ENCODE data around the gene ZFP36L2.
A peak's percentile ranks its signal among the peaks of the same experiment; 100 is the strongest.

The ZFP36L2 gene

GRCh38 chr2:43202289-43202688, 24.1 kb downstream of the ZFP36L2 start:
- Mint-ChIP-seq H3K27me3 (no peaks in the 10 kb centered on the region), H3K27ac (no peak overlapping the region), H3K9me3 (no peaks in the 10 kb centered on the region), H3K36me3 (ENCODE audit: insufficient read depth) (peaks cover 7% of the 10 kb centered on the region), H3K4me1 (ENCODE audit: low read depth in 2 of 2) (peaks cover 9 to 22% of the 10 kb centered on the region in 2 donors), H3K4me3 (no peak overlapping the region)
- ATAC-seq (replicated peaks) (no peak), DNase-seq (no peak)

- no peak for DNase-seq
- H3K27ac Mint-ChIP-seq, result peak overlapping the region in 1 of 2 donors; percentile 84
- H3K4me3 Mint-ChIP-seq, result no peak overlapping the region
Measured at GRCh38 chr2:43201497-43201896, 24.9 kb downstream of the ZFP36L2 start.

GRCh38 chr2:43201016-43201415, 25.4 kb downstream of the ZFP36L2 start:
- Mint-ChIP-seq H3K27ac (peak overlapping the region; percentile 54 to 84), H3K9me3 (peaks cover 0 to 2% of the 10 kb centered on the region in 2 donors)
- DNase-seq, result no peak

More at GRCh38 chr2:43201497-43201896, 24.9 kb downstream of the ZFP36L2 start:
- peaks cover 5% of the 10 kb centered on the region for H3K36me3 Mint-ChIP-seq (ENCODE audit: insufficient read depth)
- peaks cover 0 to 1% of the 10 kb centered on the region in 2 donors for H3K9me3 Mint-ChIP-seq
- no peaks in the 10 kb centered on the region for H3K27me3 Mint-ChIP-seq
- peaks cover 17 to 30% of the 10 kb centered on the region in 2 donors for H3K4me1 Mint-ChIP-seq (ENCODE audit: low read depth in 2 of 2)
- no peak for ATAC-seq (replicated peaks)

GRCh38 chr2:43199492-43200488, 26.6 kb downstream of the ZFP36L2 start:
- Mint-ChIP-seq H3K36me3 (ENCODE audit: insufficient read depth) (peaks cover 13% of the 10 kb centered on the region), H3K4me3 (no peak overlapping the region), H3K4me1 (ENCODE audit: low read depth in 2 of 2) (peaks cover 20 to 31% of the 10 kb centered on the region in 2 donors), H3K27me3 (no peaks in the 10 kb centered on the region), H3K9me3 (peaks cover 0 to 2% of the 10 kb centered on the region in 2 donors), H3K27ac (peak overlapping the region in 1 of 2 donors; percentile 84)
- DNase-seq (no peak), ATAC-seq (replicated peaks) (no peak)

More at GRCh38 chr2:43201016-43201415, 25.4 kb downstream of the ZFP36L2 start:
- no peak for ATAC-seq (replicated peaks)
- H3K4me1 Mint-ChIP-seq (ENCODE audit: low read depth in 2 of 2), result peaks cover 19 to 29% of the 10 kb centered on the region in 2 donors
- no peaks in the 10 kb centered on the region for H3K27me3 Mint-ChIP-seq
- peaks cover 7% of the 10 kb centered on the region for H3K36me3 Mint-ChIP-seq (ENCODE audit: insufficient read depth)
- H3K4me3 Mint-ChIP-seq, result no peak overlapping the region

- peaks cover 0 to 2% of the 10 kb centered on the region in 2 donors for H3K9me3 Mint-ChIP-seq
- H3K4me3 Mint-ChIP-seq, result no peak overlapping the region
- no peak for DNase-seq
- H3K27ac Mint-ChIP-seq, result peak overlapping the region; percentile 96 to 99
- ATAC-seq (replicated peaks), result no peak
- no peaks in the 10 kb centered on the region for H3K27me3 Mint-ChIP-seq
- peaks cover 30 to 46% of the 10 kb centered on the region in 2 donors for H3K4me1 Mint-ChIP-seq (ENCODE audit: low read depth in 2 of 2)
- peaks cover 15% of the 10 kb centered on the region for H3K36me3 Mint-ChIP-seq (ENCODE audit: insufficient read depth)
Measured at GRCh38 chr2:43198263-43198662, 28.1 kb downstream of the ZFP36L2 start.

GRCh38 chr2:43197588-43197896, 28.9 kb downstream of the ZFP36L2 start:
- H3K4me3 Mint-ChIP-seq, result peak overlapping the region; percentile 70 to 82
- DNase-seq (no peak), ATAC-seq (replicated peaks) (no peak)
- H3K4me1 Mint-ChIP-seq (ENCODE audit: low read depth in 2 of 2), result peaks cover 36 to 50% of the 10 kb centered on the region in 2 donors
- peaks cover 21% of the 10 kb centered on the region for H3K36me3 Mint-ChIP-seq (ENCODE audit: insufficient read depth)
- peaks cover 0 to 2% of the 10 kb centered on the region in 2 donors for H3K9me3 Mint-ChIP-seq
- H3K27me3 Mint-ChIP-seq, result no peaks in the 10 kb centered on the region
- H3K27ac Mint-ChIP-seq, result peak overlapping the region; percentile 96 to 99

- Mint-ChIP-seq H3K9me3 (peaks cover 0 to 2% of the 10 kb centered on the region in 2 donors), H3K4me3 (peak overlapping the region; percentile 70 to 82), H3K4me1 (ENCODE audit: low read depth in 2 of 2) (peaks cover 37 to 50% of the 10 kb centered on the region in 2 donors), H3K27me3 (no peaks in the 10 kb centered on the region), H3K36me3 (ENCODE audit: insufficient read depth) (peaks cover 21% of the 10 kb centered on the region), H3K27ac (peak overlapping the region; percentile 96 to 99)
- ATAC-seq (replicated peaks), result no peak
- DNase-seq, result no peak
Measured at GRCh38 chr2:43196768-43197587, 29.4 kb downstream of the ZFP36L2 start.

GRCh38 chr2:43194121-43194869, 32.1 kb downstream of the ZFP36L2 start:
- Mint-ChIP-seq H3K9me3 (peaks cover 0 to 2% of the 10 kb centered on the region in 2 donors), H3K36me3 (ENCODE audit: insufficient read depth) (peaks cover 21% of the 10 kb centered on the region), H3K4me1 (ENCODE audit: low read depth in 2 of 2) (peaks cover 43 to 55% of the 10 kb centered on the region in 2 donors), H3K4me3 (peak overlapping the region; percentile 80 to 84), H3K27ac (peak overlapping the region; percentile 96 to 99), H3K27me3 (no peaks in the 10 kb centered on the region)
- DNase-seq, result no peak
- ATAC-seq (replicated peaks), result no peak

GRCh38 chr2:43193652-43194120, 32.7 kb downstream of the ZFP36L2 start:
- peaks cover 0 to 2% of the 10 kb centered on the region in 2 donors for H3K9me3 Mint-ChIP-seq
- peak overlapping the region; percentile 96 to 99 for H3K27ac Mint-ChIP-seq
- H3K4me1 Mint-ChIP-seq (ENCODE audit: low read depth in 2 of 2), result peaks cover 43 to 55% of the 10 kb centered on the region in 2 donors
- H3K27me3 Mint-ChIP-seq, result no peaks in the 10 kb centered on the region
- no peak for DNase-seq
- ATAC-seq (replicated peaks), result no peak
- peak overlapping the region; percentile 80 to 84 for H3K4me3 Mint-ChIP-seq
- H3K36me3 Mint-ChIP-seq (ENCODE audit: insufficient read depth), result peaks cover 21% of the 10 kb centered on the region

- peaks cover 43 to 52% of the 10 kb centered on the region in 2 donors for H3K4me1 Mint-ChIP-seq (ENCODE audit: low read depth in 2 of 2)
- peak overlapping the region; percentile 96 to 99 for H3K27ac Mint-ChIP-seq
- peaks cover 21% of the 10 kb centered on the region for H3K36me3 Mint-ChIP-seq (ENCODE audit: insufficient read depth)
- peak overlapping the region; percentile 80 to 84 for H3K4me3 Mint-ChIP-seq
- H3K27me3 Mint-ChIP-seq, result no peaks in the 10 kb centered on the region
- no peak for ATAC-seq (replicated peaks)
- H3K9me3 Mint-ChIP-seq, result peaks cover 0 to 2% of the 10 kb centered on the region in 2 donors
- no peak for DNase-seq
Measured at GRCh38 chr2:43192744-43193651, 33.4 kb downstream of the ZFP36L2 start.

GRCh38 chr2:43191947-43192516, 34.4 kb downstream of the ZFP36L2 start:
- H3K27me3 Mint-ChIP-seq, result no peaks in the 10 kb centered on the region
- H3K4me1 Mint-ChIP-seq (ENCODE audit: low read depth in 2 of 2), result peaks cover 42 to 50% of the 10 kb centered on the region in 2 donors
- H3K9me3 Mint-ChIP-seq, result peaks cover 0 to 2% of the 10 kb centered on the region in 2 donors
- H3K27ac Mint-ChIP-seq, result peak overlapping the region; percentile 96 to 99
- no peak for DNase-seq
- no peak for ATAC-seq (replicated peaks)
- peaks cover 17% of the 10 kb centered on the region for H3K36me3 Mint-ChIP-seq (ENCODE audit: insufficient read depth)
- peak overlapping the region; percentile 38 to 41 for H3K4me3 Mint-ChIP-seq

Data from effector memory CD8-positive, alpha-beta T cell (primary cell).